Measurements from ENCODE around the gene G6PC1. TPM values are rescaled to one million over a fixed set of nuclear protein-coding genes. Genes with fewer than 3 reads are reported as not detected.
"Not testable (repeated sequence)": the region's sequence is repeated elsewhere in the genome, so short reads cannot be mapped to it uniquely, and the experiment has no call there.

G6PC1 gene
- total RNA-seq, 1 donor from 2014 or later: not detected

- Histone ChIP-seq H3K4me3 (ENCODE audit: low read depth, low read length) (no peak overlapping the region), H3K36me3 (ENCODE audit: control insufficient read depth, insufficient read depth, low read length) (no peaks in the 10 kb centered on the region), H3K27me3 (ENCODE audit: control insufficient read depth, insufficient read depth, low read length) (no peaks in the 10 kb centered on the region)
- TF ChIP-seq CTCF (IDR thresholded peaks at IDR 0.05; ENCODE audit: insufficient read depth, low read length, poor library complexity, severe bottlenecking): no peak
- DNase-seq (ENCODE audit: low read depth): no peak
Measured at GRCh38 chr17:42853968-42854790, 46.4 kb upstream of the G6PC1 start.

- TF ChIP-seq CTCF (IDR thresholded peaks at IDR 0.05; ENCODE audit: insufficient read depth, low read length, poor library complexity, severe bottlenecking): no peak
- H3K27me3 ChIP-seq (ENCODE audit: control insufficient read depth, insufficient read depth, low read length): no peaks in the 10 kb centered on the region
- H3K4me3 ChIP-seq (ENCODE audit: low read depth, low read length): no peak overlapping the region
- no peak for DNase-seq (ENCODE audit: low read depth)
- H3K36me3 ChIP-seq (ENCODE audit: control insufficient read depth, insufficient read depth, low read length): no peaks in the 10 kb centered on the region
Measured at GRCh38 chr17:42855048-42855596, 45.5 kb upstream of the G6PC1 start.

GRCh38 chr17:42856093-42856492 is 44.5 kb upstream of the G6PC1 start:
- DNase-seq (ENCODE audit: low read depth); H3K36me3 ChIP-seq (ENCODE audit: control insufficient read depth, insufficient read depth, low read length); H3K4me3 ChIP-seq (ENCODE audit: low read depth, low read length); H3K27me3 ChIP-seq (ENCODE audit: control insufficient read depth, insufficient read depth, low read length): not testable (repeated sequence)

DNA sequence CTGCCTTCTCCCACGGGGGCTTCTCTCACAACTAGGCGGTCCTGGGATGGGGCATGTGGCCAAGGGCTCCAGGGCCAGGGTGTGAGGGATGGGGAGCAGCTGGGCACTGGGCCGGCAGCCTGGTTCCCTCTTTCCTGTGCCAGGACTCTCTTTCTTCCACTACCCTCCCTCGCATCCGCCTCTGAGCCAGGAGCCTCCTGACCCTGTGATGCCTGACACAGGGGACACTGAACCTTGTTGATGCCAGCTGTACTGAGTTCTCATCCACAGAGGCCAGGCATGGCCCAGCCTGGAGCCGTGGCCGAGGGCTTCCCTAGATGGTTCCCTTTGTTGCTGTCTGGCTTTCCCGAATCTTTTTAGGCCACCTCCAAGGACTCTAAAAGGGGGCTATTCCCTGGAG is 44.1 kb upstream of the G6PC1 start:
- not testable (repeated sequence) for DNase-seq (ENCODE audit: low read depth); H3K27me3 ChIP-seq (ENCODE audit: control insufficient read depth, insufficient read depth, low read length); H3K4me3 ChIP-seq (ENCODE audit: low read depth, low read length); H3K36me3 ChIP-seq (ENCODE audit: control insufficient read depth, insufficient read depth, low read length)

DNA sequence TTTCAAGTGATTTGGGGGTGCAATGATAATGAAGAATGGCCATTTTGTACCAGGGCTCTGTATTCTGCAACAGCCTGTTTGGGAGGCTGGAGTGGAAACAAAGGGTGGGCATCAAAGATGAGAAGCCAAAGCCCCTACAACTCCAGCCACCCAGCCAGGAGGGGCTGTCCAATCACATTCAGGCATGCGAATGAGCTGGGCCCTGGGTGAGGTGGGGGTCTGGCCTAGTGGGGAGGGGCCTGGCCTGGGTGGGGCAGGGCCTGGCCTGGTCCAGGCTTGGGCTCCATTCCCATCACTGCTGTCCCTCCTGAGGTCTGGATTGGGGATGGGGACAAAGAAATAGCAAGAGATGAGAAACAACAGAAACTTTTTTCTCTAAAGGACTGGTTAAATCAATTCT is 43.2 kb upstream of the G6PC1 start:
- Histone ChIP-seq H3K4me3 (ENCODE audit: low read depth, low read length) (no peak overlapping the region), H3K36me3 (ENCODE audit: control insufficient read depth, insufficient read depth, low read length) (no peaks in the 10 kb centered on the region), H3K27me3 (ENCODE audit: control insufficient read depth, insufficient read depth, low read length) (no peaks in the 10 kb centered on the region)
- no peak for TF ChIP-seq CTCF (IDR thresholded peaks at IDR 0.05; ENCODE audit: insufficient read depth, low read length, poor library complexity, severe bottlenecking)
- DNase-seq (ENCODE audit: low read depth): no peak

DNA sequence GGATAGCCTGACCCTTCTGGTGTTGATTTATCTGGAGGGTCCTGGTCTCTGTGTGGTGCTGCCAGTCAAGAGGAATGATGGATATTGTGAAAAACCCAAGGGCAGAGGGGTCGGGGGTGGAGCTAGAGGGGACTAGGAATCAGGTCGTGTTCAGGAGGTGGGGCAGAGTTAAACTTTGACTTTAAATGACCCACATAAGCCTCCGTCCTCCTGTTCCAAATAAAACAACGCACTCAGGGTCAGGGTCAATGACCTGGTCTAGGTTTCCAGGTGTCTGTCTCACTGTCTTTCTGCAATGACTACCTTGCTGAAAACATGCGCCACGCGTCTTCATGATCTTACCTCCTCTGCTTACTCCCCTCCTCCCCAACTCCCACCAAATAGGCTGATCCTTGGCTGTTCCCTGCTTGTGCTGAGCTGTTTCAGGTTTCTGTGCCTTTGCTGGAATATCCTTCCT is 34.9 kb upstream of the G6PC1 start:
- Histone ChIP-seq H3K4me3 (ENCODE audit: low read depth, low read length) (no peak overlapping the region), H3K27me3 (ENCODE audit: control insufficient read depth, insufficient read depth, low read length) (peaks cover 2% of the 10 kb centered on the region), H3K36me3 (ENCODE audit: control insufficient read depth, insufficient read depth, low read length) (no peaks in the 10 kb centered on the region)
- TF ChIP-seq CTCF (IDR thresholded peaks at IDR 0.05; ENCODE audit: insufficient read depth, low read length, poor library complexity, severe bottlenecking): no peak
- DNase-seq (ENCODE audit: low read depth): no peak

- H3K36me3 ChIP-seq (ENCODE audit: control insufficient read depth, insufficient read depth, low read length): no peaks in the 10 kb centered on the region
- H3K4me3 ChIP-seq (ENCODE audit: low read depth, low read length): no peak overlapping the region
- no peak for DNase-seq (ENCODE audit: low read depth)
- peaks cover 2% of the 10 kb centered on the region for H3K27me3 ChIP-seq (ENCODE audit: control insufficient read depth, insufficient read depth, low read length)
- TF ChIP-seq CTCF (IDR thresholded peaks at IDR 0.05; ENCODE audit: insufficient read depth, low read length, poor library complexity, severe bottlenecking): no peak
Measured at GRCh38 chr17:42866216-42866615, 34.4 kb upstream of the G6PC1 start.

Data from kidney epithelial cell (primary cell).